ENCODE results near the gene FAM9A.

GRCh38 chrX:8847360-8847759 is 46.2 kb upstream of the FAM9A start:
- no peak for TF ChIP-seq CTCF (IDR thresholded peaks at IDR 0.05; ENCODE audit: borderline replicate concordance, extremely low read depth, low read length, poor library complexity, severe bottlenecking)
- TF ChIP-seq EZH2 (IDR thresholded peaks at IDR 0.05; ENCODE audit: borderline replicate concordance, low read depth, low read length, severe bottlenecking) = no peak

Measured in DND-41 (cell line).